GM10266 (cell line): ENCODE data around the gene CD300C.

Experiments used
- DNase-seq: peaks from one replicate; pipeline ENCODE4 v3.0.0; 2012; ENCODE audit errors: extremely low spot score
- CTCF ChIP-seq: IDR thresholded peaks from 2 replicates; pipeline ENCODE4 v1.5.1; 2012; ENCODE audit warnings: mild to moderate bottlenecking, low read depth; ENCODE audit not compliant: control insufficient read depth, insufficient read depth; ENCODE audit errors: missing control alignments

Gene CD300C

GRCh38 chr17:74545843-74546230 is at the start of gene CD300C:
Gene CD300C (minus strand): TSS chr17:74546115. CDS start chr17:74545782, 333 bp downstream.
- DNase-seq: no peak
- no peak for TF ChIP-seq CTCF

- no peak for DNase-seq
- TF ChIP-seq CTCF: no peak
These were observed 49.3 kb upstream of the CD300C start for GRCh38 chr17:74595037-74595750.

- no peak for TF ChIP-seq CTCF
- no peak for DNase-seq
These were observed 46.4 kb upstream of the CD300C start, which contains the start of gene CD300LD for GRCh38 chr17:74592087-74592990. Gene CD300LD (minus strand): TSS chr17:74592283. CDS start chr17:74592202, 81 bp downstream.

GRCh38 chr17:74591503-74591902 is 45.6 kb upstream of the CD300C start:
- DNase-seq: no peak
- no peak for TF ChIP-seq CTCF

GRCh38 chr17:74585711-74586110 is 39.8 kb upstream of the CD300C start:
- TF ChIP-seq CTCF: no peak
- DNase-seq: no peak

- no peak for TF ChIP-seq CTCF
- no peak for DNase-seq
These were observed 38.6 kb upstream of the CD300C start for GRCh38 chr17:74584292-74585060.
